Epithelial cell of esophagus (primary cell): Measurements from ENCODE around the gene IQSEC1.

Source experiments
- DNase-seq: peaks from one replicate; pipeline ENCODE4 v3.0.0; 2010; ENCODE audit warnings: low read depth
- H3K4me3 ChIP-seq: 2 replicates; pipeline ENCODE4 v1.5.1; 2011; ENCODE audit warnings: mild to moderate bottlenecking, low read length, control low read depth
- CTCF ChIP-seq: IDR thresholded peaks from 2 replicates; pipeline ENCODE4 v1.5.1; 2011; ENCODE audit warnings: low read depth, mild to moderate bottlenecking, low read length, control low read depth, inconsistent platforms; ENCODE audit not compliant: insufficient read depth; ENCODE audit errors: missing control alignments

Gene IQSEC1

GRCh38 chr3:12969486-12969885, 103.7 kb downstream of the IQSEC1 start:
- TF ChIP-seq CTCF: no peak
- H3K4me3 ChIP-seq: no peak overlapping the region
- DNase-seq: no peak

DNA sequence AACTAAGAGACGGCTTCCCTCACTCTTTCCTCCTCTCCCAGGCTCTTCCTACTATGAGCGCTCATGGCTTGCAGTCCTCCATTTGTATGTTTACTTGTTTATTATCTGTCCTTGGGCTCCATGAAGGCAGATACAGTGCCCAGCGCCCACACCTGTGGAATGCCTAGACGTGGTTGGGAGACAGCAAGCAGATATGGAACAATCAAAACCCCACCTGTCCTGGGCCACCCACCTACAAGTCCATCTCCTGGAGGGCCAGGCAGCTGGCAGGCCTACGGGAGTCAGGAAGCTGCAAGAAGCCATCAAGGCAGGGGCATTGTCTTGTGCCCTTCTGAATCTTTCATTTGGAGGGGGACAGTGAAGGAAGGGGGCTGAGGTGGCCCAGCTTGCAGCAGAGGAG, 104.7 kb downstream of the IQSEC1 start:
- no peak for TF ChIP-seq CTCF
- H3K4me3 ChIP-seq: no peak overlapping the region
- DNase-seq: no peak

DNA sequence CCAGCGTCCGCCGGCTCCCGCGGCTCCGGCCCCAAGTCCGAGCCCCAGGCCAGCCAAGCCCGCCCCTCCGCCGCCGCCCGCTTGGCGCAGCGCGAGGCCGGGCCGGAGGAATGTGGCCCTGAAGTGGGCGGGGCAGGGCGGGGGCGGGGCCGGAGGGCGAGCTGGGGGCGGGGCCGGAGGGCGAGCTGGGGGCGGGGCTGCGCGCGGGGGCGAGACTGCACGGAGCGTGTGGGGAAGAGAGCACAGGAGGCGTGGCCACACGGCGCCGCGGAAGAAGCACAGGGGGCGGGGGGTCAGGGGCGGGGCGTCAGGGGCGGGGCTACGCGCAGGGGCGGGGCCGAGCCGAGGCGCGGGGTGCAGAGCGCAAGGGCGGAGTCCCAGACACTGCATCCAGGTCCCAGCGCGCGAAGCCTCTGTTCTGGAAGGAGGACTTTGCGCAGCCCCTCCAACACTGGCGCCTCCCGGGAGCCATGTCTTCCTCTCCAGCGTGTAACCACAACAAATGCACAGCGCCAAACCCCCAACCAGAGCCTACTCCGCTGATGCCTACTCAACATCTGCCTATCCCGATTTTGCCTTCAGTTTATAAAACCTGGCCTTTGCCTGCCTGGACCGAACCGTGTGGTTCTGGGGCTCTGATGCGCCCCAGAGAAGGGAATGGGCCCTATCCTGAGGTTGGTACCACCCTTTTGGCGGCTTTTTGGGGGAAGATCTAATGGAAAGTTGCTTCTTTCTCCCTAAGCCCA, 105.5 kb downstream of the IQSEC1 start:
- TF ChIP-seq CTCF: no peak
- peak; percentile 90 for DNase-seq
- peak overlapping the region; percentile 71 for H3K4me3 ChIP-seq

DNA sequence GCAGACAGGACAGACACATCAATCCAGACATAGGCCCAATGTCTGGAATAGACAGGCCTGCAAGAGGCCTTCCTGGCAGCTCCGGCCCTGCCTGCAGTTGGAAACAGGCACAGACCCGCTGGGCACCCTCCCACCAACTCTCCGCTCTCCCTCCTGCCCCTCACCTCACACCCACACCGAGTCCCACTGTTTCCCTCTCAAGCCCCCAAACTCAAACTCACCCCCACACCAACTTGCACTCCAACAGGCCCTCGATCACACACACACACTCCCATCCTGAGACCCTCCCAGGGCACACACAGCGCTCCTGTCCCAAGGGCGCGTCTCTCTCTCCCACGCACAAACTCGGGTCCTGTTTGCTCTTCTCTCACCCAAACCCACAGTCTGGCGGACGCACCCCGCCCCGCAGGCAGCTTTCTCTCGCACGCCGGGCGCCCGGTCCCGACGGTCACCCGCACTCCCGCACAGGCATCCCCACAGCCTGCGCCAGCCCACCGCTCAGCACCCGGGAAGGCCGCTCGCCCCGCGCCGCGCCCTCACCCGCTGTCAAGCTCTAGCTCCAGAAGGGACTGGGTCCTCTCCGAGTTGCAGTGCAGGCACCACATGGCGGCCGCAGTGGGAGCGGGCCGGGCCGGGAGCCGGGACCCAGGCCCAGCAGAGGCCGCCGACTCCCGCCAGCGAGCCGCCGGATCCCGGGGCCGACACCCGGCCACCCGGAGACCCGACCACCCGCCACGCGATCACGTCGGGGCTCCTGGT, 106.2 kb downstream of the IQSEC1 start:
- H3K4me3 ChIP-seq: peak overlapping the region; percentile 71
- DNase-seq: peak; percentile 24
- no peak for TF ChIP-seq CTCF

DNA sequence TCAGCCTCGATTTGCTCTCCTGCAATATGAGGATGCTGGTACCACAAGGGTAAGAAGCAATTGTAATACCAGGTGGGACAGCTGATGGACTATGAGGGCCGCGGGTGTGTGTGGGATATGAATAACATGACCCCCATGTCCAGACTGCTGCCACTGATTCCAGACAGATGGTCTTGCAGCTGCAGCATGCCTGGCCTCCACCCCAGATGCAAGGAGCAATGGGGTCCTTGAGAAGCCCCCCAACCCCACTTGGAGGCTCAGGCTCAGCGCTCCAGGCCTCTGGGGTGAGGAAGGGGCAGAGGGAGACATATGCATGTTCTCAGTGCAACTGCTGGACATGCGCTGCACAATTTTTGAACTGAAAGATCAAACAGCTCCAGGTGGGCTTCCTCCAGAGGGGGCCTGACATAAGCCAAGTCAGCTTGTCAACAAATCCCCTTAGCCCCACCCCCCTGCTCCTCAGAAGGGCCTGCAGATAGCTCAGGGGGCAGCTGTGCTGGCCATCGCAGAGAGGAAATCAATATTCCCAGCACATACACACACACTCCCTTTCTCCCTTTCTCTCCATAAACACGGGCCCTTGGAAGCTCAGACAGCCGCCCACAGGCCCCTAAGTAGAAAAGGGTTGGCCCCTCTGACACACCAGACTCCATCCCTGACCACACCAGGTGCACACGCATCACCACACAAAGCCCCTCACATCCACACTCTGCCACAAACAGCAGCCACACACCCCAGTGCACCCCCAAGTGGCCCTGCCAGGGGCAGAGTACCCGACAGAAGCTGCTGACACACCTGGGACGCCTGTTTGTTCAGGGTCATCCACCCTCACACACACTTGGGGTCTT, 107.0 kb downstream of the IQSEC1 start:
- no peak for TF ChIP-seq CTCF
- DNase-seq: no peak
- peak overlapping the region; percentile 71 for H3K4me3 ChIP-seq

GRCh38 chr3:12964711-12965612, 108.3 kb downstream of the IQSEC1 start:
- TF ChIP-seq CTCF: no peak
- no peak for DNase-seq
- no peak overlapping the region for H3K4me3 ChIP-seq
